Measurements from ENCODE around the gene DIPK1B.

Gene DIPK1B

DNA sequence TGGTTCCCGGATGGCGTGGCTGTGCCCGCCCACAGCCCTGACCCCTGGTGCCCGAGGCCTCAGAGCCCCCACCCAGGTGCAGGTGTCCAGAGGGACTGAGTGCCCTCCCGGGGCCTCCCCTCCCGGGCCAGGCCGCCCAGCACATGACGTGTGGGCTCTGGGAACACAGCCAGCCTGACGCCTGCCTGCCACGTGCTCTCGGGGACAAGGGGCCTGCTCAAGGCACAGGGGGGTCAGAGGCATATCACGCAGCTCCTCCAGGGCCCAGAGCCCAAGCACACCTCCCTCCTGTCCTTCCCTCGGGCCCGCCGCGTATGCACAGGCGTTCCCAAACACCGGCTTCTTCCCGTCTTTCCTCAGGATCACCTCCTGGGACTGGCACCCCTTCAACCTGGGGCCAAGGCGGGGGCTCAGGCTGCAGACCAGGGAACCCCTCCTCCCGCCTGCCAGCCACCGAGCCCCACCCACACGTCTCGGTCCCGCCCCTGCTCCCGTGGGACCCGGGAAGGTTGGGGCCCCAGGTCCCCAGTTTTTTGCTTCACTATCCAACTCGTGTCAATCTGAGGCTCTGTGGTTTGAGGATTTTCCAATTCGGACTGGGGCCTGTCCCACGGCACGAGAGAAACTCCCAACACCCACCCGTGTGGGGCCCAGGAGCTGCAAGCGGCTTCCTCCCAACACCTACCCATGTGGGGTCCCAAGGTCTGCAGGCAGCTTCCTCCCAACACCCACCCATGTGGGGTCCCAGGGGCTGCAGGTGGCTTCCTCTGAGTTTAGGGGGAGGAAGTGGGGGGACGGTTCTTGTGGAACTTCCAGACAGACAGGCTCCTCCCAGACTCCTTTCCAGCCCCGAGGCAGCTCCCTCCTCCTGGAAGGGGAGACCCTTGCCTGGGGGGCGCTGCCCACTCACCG lies 28.9 kb downstream of the DIPK1B start:
- DNase-seq: no peak

DNA sequence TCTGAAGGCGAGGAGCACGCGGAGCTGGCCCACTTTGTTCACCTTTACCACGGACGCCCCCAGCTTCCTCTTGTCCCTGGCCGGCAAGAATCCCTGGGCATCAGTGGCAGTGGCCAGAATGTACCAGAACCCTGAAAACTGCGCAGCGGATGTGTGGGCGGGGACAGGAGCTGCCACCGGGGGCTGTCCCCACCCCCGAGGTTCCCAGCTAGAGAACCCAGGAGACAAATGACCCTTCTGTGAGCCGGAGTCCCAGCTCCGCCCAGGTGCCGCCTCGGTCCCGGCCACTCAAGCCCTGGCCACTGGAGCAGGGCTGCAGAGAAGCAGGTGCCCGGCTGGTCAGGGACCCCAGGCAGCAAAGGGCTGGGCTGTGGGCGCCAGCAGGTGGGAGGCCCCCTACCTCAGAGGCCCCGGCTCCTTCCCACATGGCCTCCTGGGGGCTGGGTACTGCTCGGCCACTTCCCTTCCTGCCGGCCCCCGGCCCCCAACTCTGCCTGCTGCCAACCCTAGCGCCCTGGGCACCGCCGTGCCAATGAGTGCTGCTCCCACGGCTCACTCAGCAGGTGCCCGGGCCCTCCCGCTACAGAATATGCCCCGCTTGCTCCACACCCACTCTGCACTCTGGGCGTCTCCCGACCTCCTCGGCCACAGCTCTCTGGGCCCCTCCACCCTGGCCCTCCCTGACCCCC lies 29.7 kb downstream of the DIPK1B start:
- DNase-seq: no peak

DNA sequence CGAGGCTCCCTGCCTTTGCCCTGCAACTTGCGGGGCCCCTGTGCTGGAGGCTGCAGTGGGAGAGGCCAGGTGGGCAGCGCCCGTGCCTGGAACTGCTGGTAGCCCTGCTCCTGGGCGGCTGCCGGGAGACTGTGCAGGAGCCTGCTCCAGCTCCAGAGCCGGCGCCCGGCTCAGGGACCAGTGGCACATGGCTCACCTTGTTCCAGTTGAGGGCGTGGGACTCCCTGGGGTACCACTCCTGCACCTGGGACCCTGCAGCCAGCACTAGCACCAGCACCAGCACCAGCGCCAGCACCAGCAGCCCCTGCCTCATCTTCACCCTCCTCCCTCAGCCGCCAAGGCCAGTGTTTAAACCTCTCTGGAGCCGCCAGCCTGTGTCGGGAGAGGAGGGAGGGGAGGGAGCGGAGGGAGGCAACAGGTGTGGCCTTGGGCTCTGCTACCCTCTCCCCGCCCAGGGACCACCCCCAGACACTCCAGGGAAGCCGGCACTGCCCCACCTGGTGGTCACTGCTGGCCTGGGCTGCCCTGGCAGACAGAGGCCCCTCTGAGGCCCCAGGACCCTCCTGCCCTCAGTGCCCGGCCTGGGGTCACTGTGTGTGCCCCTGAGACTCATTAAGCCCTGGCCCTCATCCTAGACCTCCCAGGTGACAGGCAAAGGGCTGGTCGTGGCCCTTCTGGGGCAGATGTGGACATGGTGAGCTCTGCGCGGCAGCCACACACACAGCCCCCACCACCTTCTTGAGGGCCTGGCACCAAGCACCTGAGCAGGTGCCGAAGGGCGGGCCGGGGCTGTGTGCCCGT lies 30.4 kb downstream of the DIPK1B start, which contains the start of gene LCN10:
TSS of gene LCN10 (minus strand) at position 350 of the 801 bp plus-strand sequence. CDS start at position 313, 37 bp downstream.
- DNase-seq: no peak

DNA sequence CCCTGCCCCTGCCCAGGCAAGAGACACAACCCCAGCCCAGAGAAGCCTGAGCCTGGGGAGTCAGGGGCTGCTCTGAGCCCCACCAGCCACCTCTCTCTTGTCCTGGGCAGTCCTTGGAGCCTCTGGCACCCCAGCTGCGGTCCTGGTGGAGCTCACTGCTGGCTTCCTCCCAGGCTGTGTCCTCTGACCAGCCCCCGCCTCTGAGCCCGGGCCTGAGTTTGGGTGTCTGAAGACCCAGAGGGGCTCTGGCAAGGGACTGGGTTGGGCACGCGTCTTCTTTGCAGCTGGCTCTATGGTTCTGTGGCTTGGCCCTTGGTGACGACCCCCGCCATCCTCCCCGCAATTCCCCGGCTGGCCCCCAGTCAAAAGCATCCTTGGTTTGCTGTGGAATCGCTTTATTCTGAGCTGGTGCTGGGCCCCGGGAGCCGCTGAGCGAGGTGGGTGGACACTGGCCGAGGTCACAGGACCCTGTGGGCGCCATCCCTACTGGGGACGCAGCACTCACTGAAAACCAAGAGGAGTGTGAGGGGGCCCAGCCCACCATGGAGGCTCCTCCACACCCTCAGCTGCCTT lies 31.4 kb downstream of the DIPK1B start:
- DNase-seq: no peak

DNA sequence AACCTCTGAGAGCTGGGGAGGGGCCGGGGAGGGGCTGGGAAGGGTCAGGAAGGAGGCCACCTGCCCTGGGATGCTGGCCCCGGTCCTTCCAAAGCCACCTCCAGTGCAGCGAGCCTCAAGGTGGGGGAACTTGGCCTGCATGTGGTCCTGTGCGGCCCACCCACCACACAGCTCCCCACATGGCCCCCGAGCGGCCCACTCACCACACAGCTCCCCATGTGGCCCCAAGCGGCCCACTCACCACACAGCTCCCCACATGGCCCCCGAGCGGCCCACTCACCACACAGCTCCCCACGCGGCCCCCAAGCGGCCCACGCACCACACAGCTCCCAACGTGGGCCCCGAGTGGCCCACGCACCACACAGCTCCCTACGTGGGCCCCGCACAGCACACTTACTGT lies 32.4 kb downstream of the DIPK1B start:
- no peak for DNase-seq

DNA sequence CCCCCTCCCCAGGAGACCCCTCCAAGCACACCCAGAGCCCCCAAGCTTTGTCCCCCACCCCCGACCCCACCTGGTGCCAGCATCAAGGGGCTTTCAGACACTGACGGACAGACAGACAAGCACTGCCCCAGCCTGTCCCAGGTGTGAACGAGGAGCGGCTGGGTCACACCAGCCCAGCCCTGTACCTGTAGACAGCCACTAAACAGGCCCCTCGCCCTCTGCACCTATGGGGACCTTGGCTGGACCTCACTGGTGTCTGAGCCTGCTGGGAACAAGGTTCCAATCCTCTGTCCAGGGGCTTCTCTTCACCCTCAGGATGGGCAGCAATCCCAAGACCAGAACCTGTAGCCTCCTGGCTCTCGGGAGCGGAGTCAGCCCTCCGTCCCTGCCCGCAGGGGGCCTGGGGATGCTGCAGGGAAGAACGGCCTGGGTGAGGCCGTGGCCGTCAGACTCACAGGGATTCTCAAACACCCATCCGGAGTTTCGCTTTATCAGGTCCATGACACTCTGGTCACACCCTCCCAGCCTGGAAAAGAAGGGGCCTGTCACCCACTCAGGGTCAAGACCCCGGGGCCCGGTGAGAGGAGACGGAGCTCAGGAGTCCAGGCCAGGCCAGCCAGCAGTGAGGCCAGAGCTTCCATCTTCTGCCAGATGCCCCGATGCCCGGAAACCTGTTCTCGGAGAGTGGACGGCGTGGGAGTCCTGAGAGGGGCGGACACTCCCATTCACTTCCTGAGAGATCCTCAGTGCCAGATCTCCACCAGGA lies 33.2 kb downstream of the DIPK1B start:
- DNase-seq: no peak

DNA sequence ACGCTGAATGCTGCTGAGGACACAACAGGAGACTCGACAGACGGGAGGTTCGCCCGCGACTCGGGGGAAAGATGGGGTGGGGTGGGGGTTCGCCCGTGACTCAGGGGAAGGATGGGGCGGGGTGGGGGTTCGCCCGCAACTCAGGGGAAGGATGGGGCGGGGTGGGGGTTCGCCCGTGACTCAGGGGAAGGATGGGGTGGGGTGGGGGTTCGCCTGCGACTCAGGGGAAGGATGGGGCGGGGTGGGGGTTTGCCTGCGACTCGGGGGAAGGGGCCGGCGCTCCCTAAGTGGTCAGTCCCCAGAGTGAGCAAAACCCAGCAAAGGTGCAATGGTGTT lies 33.8 kb downstream of the DIPK1B start:
- DNase-seq: no peak

DNA sequence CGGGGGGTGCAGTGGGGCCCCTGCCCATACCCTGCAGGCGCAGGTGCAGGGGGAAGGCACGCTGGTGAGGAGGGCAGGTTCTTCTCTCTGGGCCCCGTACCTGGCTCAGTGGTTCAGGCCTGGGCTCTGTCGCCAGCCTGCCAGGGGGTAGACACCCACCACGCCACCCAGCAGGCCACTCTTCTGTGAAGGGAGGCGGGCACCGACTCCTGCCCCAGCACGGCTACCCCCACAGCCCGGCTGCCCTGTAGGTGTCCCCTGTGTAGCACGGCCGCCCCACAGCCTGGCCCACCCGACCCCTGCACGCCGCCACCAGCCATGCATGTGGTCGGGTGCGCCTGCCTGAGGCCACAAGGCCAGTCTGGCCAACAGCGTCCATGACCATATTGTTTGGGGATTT lies 34.2 kb downstream of the DIPK1B start:
- no peak for DNase-seq

DNA sequence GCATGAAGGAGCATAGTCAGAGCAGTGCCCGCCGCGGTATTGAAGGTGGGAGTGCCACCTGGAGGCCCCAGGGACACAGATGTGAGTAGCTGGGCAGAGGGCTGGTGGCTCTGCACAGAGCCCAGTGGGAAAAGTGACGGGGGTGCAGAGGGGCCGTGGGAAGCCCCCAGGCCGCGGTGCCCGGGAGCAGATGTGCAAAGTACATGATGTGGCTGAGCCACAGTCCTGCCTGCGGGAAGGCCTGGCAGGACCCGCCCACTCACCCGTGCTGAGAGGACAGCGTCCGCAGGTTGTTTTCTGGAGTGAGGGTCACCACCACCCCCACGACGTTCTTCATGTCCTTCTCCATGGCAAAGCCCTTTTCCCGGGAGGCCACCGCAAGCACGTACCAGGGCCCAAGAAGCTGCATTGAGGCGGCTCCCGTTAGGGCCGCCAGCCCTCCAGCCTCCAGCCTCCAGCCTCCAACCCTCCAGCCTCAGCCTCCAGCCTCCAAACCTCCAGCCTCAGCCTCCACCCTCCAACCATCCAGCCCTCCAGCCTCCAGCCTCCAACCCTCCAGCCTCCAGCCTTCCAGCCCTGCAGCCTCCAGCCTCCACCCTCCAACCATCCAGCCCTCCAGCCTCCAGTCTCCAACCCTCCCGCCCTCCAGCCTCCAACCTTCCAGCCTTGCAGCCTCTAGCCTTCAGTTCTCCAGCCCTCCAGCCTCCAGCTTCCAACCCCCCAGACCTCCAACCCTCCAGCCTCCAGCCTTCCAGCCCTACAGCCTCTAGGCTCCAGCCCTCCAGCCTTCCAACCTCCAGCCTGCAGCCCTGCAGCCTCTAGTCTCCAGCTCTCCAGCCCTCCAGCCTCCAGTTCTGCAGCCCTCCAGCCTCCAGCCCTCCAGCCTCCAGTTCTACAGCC lies 35.0 kb downstream of the DIPK1B start:
- DNase-seq: no peak

DNA sequence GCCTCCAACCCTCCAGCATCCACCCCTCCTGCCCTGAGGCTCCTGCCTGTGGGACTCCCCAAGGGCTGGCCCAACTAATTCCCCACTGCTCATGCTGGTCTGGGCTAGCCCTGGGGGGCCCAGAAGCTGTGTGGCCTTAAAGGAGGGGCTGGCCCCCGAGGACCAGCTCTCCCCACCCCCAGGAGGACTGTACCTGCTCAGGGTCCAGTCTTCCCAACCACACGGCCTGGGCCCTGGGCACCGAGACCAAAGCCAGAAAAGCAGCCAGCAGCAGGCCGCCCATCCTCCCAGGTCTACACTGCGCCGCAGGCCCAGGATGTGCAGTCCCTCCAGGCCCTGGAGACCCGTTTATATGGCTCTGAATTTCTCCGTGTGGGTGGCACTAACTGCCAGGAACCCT lies 35.8 kb downstream of the DIPK1B start, which contains the start of gene LCN6:
TSS of gene LCN6 (minus strand) at position 325 of the 400 bp plus-strand sequence. CDS start at position 283, 42 bp downstream.
- DNase-seq: no peak

DNA sequence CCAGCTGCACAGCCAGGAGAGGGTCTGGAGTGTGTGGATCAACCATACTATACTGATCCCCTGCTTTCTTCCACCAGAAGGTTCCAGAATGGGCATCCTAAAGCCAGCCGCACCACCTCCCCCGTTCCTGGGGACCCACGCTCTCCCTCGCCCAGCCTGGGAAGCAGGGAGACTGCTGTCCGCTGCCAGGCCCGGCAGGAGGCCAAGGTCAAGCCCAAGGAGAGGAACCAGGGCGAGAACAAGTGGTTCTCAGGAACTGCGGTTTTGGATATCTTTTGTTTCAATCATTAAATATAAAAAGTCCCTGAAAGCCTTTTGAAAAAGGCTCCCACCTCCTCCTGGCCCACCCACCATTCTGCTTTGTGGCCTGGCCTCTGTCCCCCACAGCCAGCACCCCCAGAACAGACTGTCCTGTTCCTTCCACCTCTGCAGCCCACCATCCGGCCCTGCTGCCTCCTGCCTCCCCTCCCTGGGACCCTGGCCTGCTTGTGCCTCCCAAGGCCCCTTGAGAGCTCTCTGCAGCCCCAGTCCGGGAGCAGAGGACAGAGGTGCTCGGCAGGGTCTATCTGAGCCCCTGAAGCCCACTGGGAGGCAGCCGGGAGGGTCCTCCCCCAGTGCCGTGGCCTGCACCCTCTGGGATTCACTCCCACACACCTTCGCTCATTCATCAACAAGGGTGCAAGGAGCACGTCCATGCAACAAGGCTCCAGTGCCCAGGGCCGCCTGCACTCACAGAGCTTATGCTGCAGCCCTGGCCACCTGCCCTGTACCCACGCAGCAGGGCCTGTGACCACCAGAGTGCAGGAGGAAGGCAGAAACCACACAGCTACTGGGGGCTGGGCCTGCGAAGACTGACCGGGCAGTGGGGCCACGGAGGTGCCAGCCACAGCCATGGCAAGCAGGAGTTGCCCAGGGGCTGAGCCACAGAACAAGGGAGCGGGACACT lies 36.6 kb downstream of the DIPK1B start:
- DNase-seq: no peak

DNA sequence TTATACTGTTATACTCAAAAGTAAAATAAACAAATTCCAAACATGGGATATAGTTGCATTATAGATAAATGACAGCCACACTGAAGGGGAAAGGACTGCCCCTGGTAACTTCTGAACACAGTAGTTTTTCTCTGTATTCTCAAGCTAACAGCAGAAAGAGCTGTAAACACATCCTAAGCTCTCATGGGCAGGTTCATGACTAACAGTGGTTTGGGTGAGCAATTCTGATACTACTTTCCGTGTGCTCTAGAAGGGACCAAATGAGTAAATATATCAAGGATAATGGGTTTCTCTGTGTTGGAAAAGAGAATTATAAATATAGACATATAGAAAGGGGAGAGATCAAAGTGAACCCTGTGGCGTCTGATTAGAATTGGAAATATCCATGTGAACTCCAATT lies 38.2 kb downstream of the DIPK1B start:
- no peak for DNase-seq

DNA sequence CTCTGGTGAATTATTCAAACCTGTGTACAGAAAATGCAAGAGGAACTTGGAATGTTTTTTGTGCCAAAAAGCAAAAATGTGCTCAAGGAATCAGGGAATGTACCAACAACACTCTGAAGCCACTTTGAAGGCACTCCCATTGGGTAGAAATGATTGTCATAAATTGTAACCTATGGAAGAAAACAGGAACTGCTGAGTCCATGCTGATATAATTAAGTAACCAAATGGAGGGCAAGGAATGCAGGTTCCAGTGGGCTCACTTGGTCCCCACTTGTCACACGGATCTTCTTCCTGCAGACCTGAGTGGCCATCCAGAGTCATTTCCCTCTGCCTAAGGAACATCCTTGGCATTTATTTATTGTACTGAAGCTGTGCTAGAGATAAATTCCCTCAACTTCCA lies 38.9 kb downstream of the DIPK1B start:
- DNase-seq: no peak

DNA sequence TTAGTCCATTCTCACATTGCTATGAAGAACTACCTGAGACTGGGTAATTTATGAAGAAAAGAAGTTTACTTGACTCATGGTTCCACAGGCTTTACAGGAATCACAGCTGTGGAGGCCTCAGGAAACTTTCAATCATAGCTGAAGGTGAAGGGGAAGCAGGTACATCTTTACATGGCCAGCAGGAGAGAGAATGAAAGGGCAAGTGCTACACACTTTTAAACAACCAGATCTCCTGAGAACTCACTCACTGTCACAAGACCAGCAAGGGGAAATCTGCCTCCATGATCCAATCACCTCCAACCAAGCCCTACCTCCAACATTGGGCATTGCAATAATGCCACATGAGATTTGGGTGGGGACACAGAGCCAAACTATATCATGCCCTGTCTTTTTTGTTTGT lies 39.4 kb downstream of the DIPK1B start:
- no peak for DNase-seq

DNA sequence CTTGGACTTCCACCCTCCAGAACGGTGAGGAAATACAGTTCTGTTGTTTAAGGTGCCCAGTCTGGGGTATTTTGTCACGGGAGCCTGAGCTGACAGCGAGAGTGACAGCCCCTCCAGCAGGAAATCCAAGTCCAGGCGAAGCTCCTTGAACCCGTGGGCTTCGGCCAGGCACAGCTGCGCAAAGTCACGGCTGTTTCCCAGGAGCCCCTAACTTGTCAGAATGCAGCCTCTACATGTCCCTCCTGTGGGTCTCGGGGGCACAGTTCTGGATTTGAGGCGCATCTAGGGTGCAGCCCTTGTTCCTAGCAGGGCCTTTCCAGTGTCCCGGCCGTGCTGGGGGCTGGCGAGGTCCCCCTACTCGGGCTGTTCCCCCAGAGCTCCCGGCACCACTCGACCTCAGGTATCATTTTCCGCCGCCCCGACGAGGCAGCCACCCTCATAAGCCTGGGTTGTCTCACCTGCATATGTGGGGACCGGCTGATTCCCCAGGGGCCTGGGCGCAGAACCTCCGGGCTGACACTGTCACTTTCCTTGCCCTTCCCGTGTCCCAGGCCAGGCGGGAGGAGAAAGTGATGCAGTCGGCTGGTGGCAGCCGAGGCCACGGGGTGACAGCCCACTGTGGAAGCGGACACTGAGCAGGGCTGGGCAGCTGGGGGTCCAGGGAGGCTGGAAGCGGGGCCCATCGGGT lies 41.1 kb downstream of the DIPK1B start:
- DNase-seq: no peak

DNA sequence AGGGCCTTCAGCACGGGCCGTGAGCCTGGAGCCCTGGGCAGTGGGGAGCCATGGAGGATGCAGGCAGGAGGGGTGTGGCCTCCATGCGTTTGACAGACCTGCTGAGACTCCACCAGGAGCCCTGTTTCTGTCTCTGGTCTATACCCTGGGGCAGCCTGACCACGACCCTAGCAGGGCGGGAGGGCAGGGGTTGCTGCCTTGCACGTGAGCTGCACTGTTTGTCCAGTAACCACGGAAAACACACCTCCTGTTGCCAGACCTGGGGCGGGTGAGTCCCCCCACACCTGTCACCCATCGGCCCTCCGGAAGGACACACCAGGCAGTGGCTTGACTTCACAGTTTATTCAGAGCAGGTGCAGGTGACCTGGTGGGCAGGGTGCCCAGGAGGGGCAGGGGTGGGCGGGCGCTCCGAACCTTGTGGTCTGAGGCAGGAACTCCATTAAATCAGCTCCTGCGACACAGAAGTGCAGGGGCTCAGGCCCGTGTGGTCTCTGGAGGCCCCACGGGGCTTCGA lies 41.7 kb downstream of the DIPK1B start:
- DNase-seq: no peak

DNA sequence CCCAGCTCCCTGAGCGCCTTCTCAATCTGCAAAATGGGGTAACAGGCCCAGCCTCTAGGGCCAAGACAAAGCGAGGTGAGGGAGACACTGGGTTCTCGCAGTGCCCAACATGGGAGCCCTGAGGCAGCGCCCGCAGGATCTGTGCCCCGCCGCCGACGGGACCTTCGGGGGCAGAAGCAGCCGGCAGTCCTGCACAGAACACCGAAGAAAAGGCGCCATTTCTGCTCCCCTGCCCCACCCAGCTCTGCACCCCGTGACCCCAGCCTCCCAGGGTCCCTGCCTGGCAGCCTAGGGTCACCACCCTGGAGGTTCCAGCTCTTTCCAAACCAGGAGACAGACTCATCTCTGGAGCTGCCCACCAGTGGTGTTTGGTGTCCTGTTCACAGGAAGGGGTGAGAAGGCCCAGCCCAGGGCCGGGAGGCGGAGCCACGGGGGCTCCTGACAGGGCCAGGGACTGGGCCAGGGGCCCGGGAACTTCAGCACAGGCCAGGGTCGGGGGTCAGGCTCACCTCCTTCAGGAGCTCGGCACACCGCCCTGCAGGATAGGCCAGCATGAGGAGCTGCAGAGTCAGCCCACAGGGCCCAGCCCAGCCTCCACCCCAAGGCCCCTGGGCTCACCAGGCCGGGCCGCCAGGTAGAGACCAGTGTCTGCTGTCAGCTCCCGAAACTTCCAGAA lies 42.4 kb downstream of the DIPK1B start:
- no peak for DNase-seq

Data from KG1 (cell line).